Heart left ventricle (tissue), 16 donors: Measurements from ENCODE around the gene DLGAP1. TPM values are rescaled to one million over a fixed set of nuclear protein-coding genes. Genes with fewer than 3 reads are reported as not detected.

Experiments
- ATAC-seq, 4 donors: fragments of 200-7000 bp; cut with Tn5 transposase; one replicate each; pipeline ENCODE4 v1.9.1; 2020 to 2022; ENCODE audit warnings: moderate library complexity in 4 of 4, mild to moderate bottlenecking in 3 of 4, moderate number of reproducible peaks in 1 of 4
- DNase-seq, 5 donors: peaks; one replicate each; pipeline ENCODE4 v3.0.0-alpha.2; 2020
- H3K27ac ChIP-seq, 12 donors: fragments of 200-600 bp; sonication (generic) in 4 of 12; one replicate each; pipeline versions ENCODE4 v1.5.0 to v1.8.0; 2016 to 2022; ENCODE audit warnings: mild to moderate bottlenecking in 2 of 12
- H3K27me3 ChIP-seq, 9 donors: fragments of 200-600 bp; sonication (generic) in 2 of 9; one replicate each; pipeline versions ENCODE4 v1.5.1 to v1.8.0; 2016 to 2022; ENCODE audit warnings: mild to moderate bottlenecking in 3 of 9
- H3K36me3 ChIP-seq, 9 donors: fragments of 200-600 bp; sonication (generic) in 2 of 9; one replicate each; pipeline versions ENCODE4 v1.5.0 to v1.8.0; 2018 to 2022; ENCODE audit warnings: mild to moderate bottlenecking in 2 of 9
- H3K4me1 ChIP-seq, 12 donors: fragments of 200-600 bp; sonication (generic) in 4 of 12; one replicate each; pipeline versions ENCODE4 v1.5.0 to v1.8.0; 2016 to 2022; ENCODE audit warnings: mild to moderate bottlenecking in 3 of 12
- H3K4me3 ChIP-seq, 12 donors: fragments of 200-600 bp; sonication (generic) in 4 of 12; one replicate each; pipeline versions ENCODE4 v1.5.0 to v1.8.0; 2017 to 2022; ENCODE audit warnings: mild to moderate bottlenecking in 9 of 12, moderate library complexity in 4 of 12
- H3K9me3 ChIP-seq, 12 donors: fragments of 200-600 bp; sonication (generic) in 4 of 12; one replicate each; pipeline versions ENCODE4 v1.5.0 to v1.8.0; 2016 to 2022; ENCODE audit warnings: mild to moderate bottlenecking in 1 of 12
- POLR2A ChIP-seq, 2 donors: fragments of 450-650 bp; IDR thresholded peaks; one replicate each; pipeline ENCODE4 v1.6.1; 2017; ENCODE audit warnings: antibody characterized with exemption in 2 of 2, mild to moderate bottlenecking in 2 of 2, moderate library complexity in 2 of 2
- WGBS, 4 donors: extraction: QIAGEN DNeasy Blood & Tissue Kit in 2 of 4; methylation state at CpG; one replicate each; pipeline versions ENCODE4 v1.1.5 to v1.1.7; 2013 to 2018; 5-methylcytosine and 5-hydroxymethylcytosine counted together
- intact Hi-C, 10 donors: fragments of 100-400 bp; cut with DNase I; formaldehyde crosslinking; loops; one replicate each; pipeline versions ENCODE4 v1.11.1 to v1.14.2; 2022
- polyA plus RNA-seq, 2 donors: library from polyadenylated mRNA; stranded (reverse); fragments of 200-250 nt; gene quantifications; one replicate each; pipeline ENCODE4 v1.2.3, GENCODE V29; 2013
- total RNA-seq, 9 donors: library from RNA; depleted of rRNA in 2 of 9; stranded (reverse); fragments of >200 nt in 2 of 9; fragmentation: NEBNext Ultra II Directional in 3 of 9; extraction: Animal tissue kit (Norgen Biotek cat#: 25700) in 3 of 9; gene quantifications; one replicate each; pipeline versions ENCODE4 v1.1.0 to v1.2.4, GENCODE V29; 2016 to 2023
- TF ChIP-seq, protein P1 (sequence below), 12 donors: fragments of 200-600 bp; sonication (generic) in 4 of 12; IDR thresholded peaks; one replicate each; pipeline versions ENCODE4 v1.5.0 to v1.8.0; 2018 to 2022; ENCODE audit warnings: antibody characterized with exemption in 12 of 12, mild to moderate bottlenecking in 5 of 12
- donor health status: ischemic (EF 13 %, LVEDD 7.1; RV severe dilation, severe dysfunction).
- donor health status: healthy with polysubstance abuse.
- donor health status: DM: no; HTN: yes; CAD: no.
- donor health status: DM: no; HTN: no; CAD: no.
- donor health status: ischemic (EF 25% LVEDD 6.9; RV normal size, moderate dysfunction).
- donor health status: ischemic (EF 25% LVEDD 5.7; RV mildly dilated, moderate dysfunction).
- donor health status: healthy.
- donor health status: DM: yes; HTN: yes; CAD: no.
- donor health status: ischemic (EF 35%, LVEDD 5.7; RV mildly dilated, moderate dysfunction).
- donor health status: nonischemic (EF 11% LVEDD 7.7; RV severe dilation, severe dysfunction).
- donor health status: DM: yes; HTN: yes; CAD: no.
- donor health status: PGD.
- donor health status: ischemic (EF 29% LVEDD 5.4; RV normal size, mild dysfunction).
- donor health status: nonischemic (EF 23%, LVEDD 6.1; RV moderate dilation, normal function).

The DLGAP1 gene
- total and polyA plus RNA-seq, 11 donors: 0.10 to 5.5 (median 0.40) TPM; not detected in 1

DNA sequence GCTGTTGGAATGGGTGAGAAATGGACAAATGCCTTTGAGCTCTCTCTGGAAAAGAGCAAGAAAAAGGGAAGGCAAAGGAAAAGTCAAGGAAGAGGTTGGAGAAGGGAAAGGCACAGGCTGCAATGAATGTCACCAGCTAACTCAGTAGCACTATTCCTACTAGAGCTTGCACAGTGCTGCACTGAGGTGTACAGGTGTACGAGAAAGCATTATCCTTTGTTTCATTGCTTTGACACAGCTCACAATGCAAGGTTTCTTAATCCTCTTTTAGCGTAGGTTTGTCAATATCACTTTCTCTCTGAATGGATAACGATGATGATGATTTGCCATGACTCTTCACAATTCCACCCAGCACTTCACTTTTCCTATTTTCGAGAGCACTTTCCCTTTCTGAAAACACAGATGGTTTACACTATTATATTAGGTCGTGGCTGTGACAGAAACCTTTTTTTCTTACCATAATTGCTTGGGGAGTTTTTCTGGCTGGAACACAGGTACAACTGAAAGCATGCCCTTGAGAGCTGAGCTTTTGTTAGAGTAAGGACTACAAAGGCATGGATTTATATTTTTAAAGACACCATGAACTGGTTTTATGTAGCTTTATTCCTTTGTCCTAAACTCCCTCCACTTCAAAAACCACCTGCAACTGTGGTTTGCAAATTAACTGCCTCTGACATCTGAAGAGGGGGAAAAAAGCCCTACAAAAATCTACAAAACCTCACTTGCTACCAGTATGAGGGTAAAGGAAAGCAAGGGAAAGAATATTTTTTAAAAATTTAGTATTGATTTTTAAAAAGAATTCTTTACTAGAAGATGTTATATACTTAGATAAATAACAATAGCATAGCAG is 739.7 kb downstream of the DLGAP1 start:
- Histone ChIP-seq H3K27me3 (no peaks in the 10 kb centered on the region), H3K9me3 (no peaks in the 10 kb centered on the region), H3K4me1 (peaks cover 0 to 29% (median 0%) of the 10 kb centered on the region in 12 donors), H3K27ac (no peak overlapping the region), H3K36me3 (no peaks in the 10 kb centered on the region), H3K4me3 (no peak overlapping the region)
- DNase-seq: no peak
- WGBS, 4 donors: 68 to 81% (median 78%) methylated on average over 5 of the region's 5 CpGs
- TF ChIP-seq, protein P1, sequence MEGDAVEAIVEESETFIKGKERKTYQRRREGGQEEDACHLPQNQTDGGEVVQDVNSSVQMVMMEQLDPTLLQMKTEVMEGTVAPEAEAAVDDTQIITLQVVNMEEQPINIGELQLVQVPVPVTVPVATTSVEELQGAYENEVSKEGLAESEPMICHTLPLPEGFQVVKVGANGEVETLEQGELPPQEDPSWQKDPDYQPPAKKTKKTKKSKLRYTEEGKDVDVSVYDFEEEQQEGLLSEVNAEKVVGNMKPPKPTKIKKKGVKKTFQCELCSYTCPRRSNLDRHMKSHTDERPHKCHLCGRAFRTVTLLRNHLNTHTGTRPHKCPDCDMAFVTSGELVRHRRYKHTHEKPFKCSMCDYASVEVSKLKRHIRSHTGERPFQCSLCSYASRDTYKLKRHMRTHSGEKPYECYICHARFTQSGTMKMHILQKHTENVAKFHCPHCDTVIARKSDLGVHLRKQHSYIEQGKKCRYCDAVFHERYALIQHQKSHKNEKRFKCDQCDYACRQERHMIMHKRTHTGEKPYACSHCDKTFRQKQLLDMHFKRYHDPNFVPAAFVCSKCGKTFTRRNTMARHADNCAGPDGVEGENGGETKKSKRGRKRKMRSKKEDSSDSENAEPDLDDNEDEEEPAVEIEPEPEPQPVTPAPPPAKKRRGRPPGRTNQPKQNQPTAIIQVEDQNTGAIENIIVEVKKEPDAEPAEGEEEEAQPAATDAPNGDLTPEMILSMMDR (IDR thresholded peaks at IDR 0.05): no peak
- no peak for TF ChIP-seq POLR2A (IDR thresholded peaks at IDR 0.05)
- ATAC-seq: no peak
- intact Hi-C loops: loop anchor here in 1 of 10 donors (10.0 kb wide), 1 partner anchor 49 kb away; no protein-coding TSS in a partner anchor

DNA sequence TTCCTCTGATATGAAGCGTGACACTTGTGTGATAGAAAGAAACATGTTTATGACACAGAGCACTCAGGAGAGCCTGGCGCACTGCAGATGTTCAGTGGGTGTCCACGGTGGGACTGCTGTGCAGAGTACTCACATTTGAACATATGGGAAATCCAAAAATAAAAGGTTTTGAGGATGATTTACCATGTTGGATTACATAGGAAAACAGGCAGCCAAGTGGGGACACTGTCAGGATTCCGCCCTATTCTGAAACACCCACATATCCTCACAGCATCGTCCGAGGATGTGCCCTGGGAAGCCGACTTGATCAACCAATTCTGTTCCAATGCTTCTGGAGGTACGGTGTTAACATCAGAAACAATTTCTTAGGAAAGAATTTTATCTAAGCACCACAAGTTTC is 741.4 kb downstream of the DLGAP1 start:
- H3K36me3 ChIP-seq: no peaks in the 10 kb centered on the region
- intact Hi-C loops: loop anchor here in 1 of 10 donors (10.0 kb wide), 1 partner anchor 51 kb away; no protein-coding TSS in a partner anchor
- ATAC-seq: no peak
- H3K27me3 ChIP-seq: no peaks in the 10 kb centered on the region
- 76 to 85% (median 77%) methylated on average over 8 of the region's 8 CpGs for WGBS, 4 donors
- H3K4me3 ChIP-seq: no peak overlapping the region
- no peak for DNase-seq
- H3K27ac ChIP-seq: no peak overlapping the region
- peaks cover 0 to 33% (median 0%) of the 10 kb centered on the region in 12 donors for H3K4me1 ChIP-seq
- no peak for TF ChIP-seq POLR2A (IDR thresholded peaks at IDR 0.05)
- TF ChIP-seq, protein P1 (IDR thresholded peaks at IDR 0.05): no peak
- no peaks in the 10 kb centered on the region for H3K9me3 ChIP-seq

DNA sequence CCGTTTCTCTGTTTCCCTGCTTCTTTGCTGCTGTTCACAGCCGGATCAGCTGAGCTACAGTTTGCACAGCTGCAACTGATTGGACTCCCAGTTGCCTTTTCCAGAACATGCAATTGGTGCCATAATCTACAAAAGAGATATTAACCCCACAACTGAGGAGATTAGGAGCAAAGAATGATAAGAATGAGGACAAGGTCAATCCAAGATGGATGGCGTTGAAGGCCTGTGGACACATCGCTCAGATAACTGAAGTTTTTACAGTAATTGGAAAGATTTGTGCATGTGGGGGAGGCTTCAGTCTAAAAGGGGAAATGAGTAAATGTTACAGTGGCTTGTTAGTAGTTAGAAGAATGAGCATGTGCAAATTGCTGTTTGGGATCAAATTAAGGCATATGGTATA is 741.9 kb downstream of the DLGAP1 start:
- intact Hi-C loops: loop anchor here in 1 of 10 donors (10.0 kb wide), 1 partner anchor 52 kb away; no protein-coding TSS in a partner anchor
- no peak overlapping the region for H3K4me3 ChIP-seq
- DNase-seq (no peak), ATAC-seq (no peak)
- peaks cover 0 to 33% (median 0%) of the 10 kb centered on the region in 12 donors for H3K4me1 ChIP-seq
- TF ChIP-seq, protein P1 (IDR thresholded peaks at IDR 0.05): no peak
- no peak for TF ChIP-seq POLR2A (IDR thresholded peaks at IDR 0.05)
- H3K36me3 ChIP-seq: no peaks in the 10 kb centered on the region
- no peak overlapping the region for H3K27ac ChIP-seq
- 57 to 73% (median 66%) methylated on average over 4 of the region's 4 CpGs for WGBS, 4 donors
- H3K9me3 ChIP-seq: no peaks in the 10 kb centered on the region
- H3K27me3 ChIP-seq: no peaks in the 10 kb centered on the region

DNA sequence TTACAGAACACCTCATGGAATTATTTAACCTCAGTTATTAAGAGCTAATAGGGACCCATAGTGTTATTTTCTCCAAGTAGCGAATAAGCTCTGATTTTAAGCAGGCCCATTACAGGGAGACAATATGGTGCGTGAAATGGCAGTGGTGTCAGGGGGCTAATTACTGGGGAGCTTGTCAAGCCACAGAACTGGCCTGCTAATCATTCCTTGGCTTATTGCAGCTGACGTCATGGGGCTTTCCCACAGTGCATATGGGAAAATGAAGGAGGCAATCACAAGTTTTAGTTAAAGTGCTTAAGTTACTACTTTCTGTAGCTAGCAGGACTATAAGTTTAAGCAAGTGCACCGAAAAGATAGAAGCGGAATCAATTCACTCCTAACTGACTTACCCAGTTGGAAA is 742.6 kb downstream of the DLGAP1 start:
- no peak overlapping the region for H3K27ac ChIP-seq
- H3K27me3 ChIP-seq: no peaks in the 10 kb centered on the region
- intact Hi-C loops: loop anchor here in 1 of 10 donors (10.0 kb wide), 1 partner anchor 52 kb away; no protein-coding TSS in a partner anchor
- 86 to 89% (median 87%) methylated on average over 5 of the region's 5 CpGs for WGBS, 4 donors
- no peak for ATAC-seq
- DNase-seq: no peak
- H3K9me3 ChIP-seq: no peaks in the 10 kb centered on the region
- no peaks in the 10 kb centered on the region for H3K36me3 ChIP-seq
- peaks cover 0 to 26% (median 0%) of the 10 kb centered on the region in 12 donors for H3K4me1 ChIP-seq
- TF ChIP-seq, protein P1 (IDR thresholded peaks at IDR 0.05): no peak
- no peak for TF ChIP-seq POLR2A (IDR thresholded peaks at IDR 0.05)
- no peak overlapping the region for H3K4me3 ChIP-seq
